OCI-LY7 (cell line): ENCODE results near the gene CCDC9B. TPM values are rescaled to one million over a fixed set of nuclear protein-coding genes. Genes with fewer than 3 reads are reported as not detected.

Source experiments
- BruUV-seq: library from RNA; stranded (reverse); fragments of 400-500 nt; replicated peaks from 2 replicates; lab custom pipeline; 2021; lab: Mats Ljungman, UMichigan
- CTCF ChIA-PET: fragments of 300-600 bp; sonication (Branson Sonifier 250); formaldehyde crosslinking; loops from one replicate; lab custom pipeline; 2022; ENCODE audit warnings: antibody characterized with exemption; ENCODE audit not compliant: unreplicated experiment; lab: Charles Lee
- POLR2A ChIA-PET: fragments of 300-600 bp; sonication (Branson Sonifier 250); formaldehyde crosslinking; loops from one replicate; lab custom pipeline; 2022; ENCODE audit warnings: antibody characterized with exemption; lab: Charles Lee
- DNase-seq: peaks from one replicate; pipeline ENCODE4 v3.0.0-alpha.2; 2015; ENCODE audit warnings: low spot score
- H2AFZ ChIP-seq: fragments of 200-600 bp; sonication (generic), shearing (Covaris generic); 2 replicates; pipeline ENCODE4 v1.6.1; 2014; ENCODE audit warnings: mild to moderate bottlenecking, antibody characterized with exemption, low read length, moderate library complexity
- H3K27ac ChIP-seq: fragments of 200-600 bp; sonication (generic); 2 replicates; pipeline ENCODE4 v1.5.1; 2014; ENCODE audit warnings: mixed run types, low read depth, mild to moderate bottlenecking, moderate library complexity, low read length, inconsistent platforms; ENCODE audit not compliant: poor library complexity, severe bottlenecking
- H3K36me3 ChIP-seq: fragments of 200-600 bp; sonication (generic); 2 replicates; pipeline ENCODE4 v1.6.1; 2014; ENCODE audit warnings: mild to moderate bottlenecking, antibody characterized with exemption, low read length, moderate library complexity, mixed read lengths; ENCODE audit not compliant: insufficient read depth
- H3K4me1 ChIP-seq: fragments of 200-600 bp; sonication (generic); 2 replicates; pipeline ENCODE4 v1.5.1; 2014; ENCODE audit warnings: mild to moderate bottlenecking, low read length; ENCODE audit not compliant: insufficient read depth, poor library complexity, severe bottlenecking
- H3K4me2 ChIP-seq: fragments of 200-600 bp; sonication (generic); 2 replicates; pipeline ENCODE4 v1.6.1; 2014; ENCODE audit warnings: mild to moderate bottlenecking, low read length
- H3K4me3 ChIP-seq: fragments of 200-600 bp; sonication (generic); 2 replicates; pipeline ENCODE4 v1.5.1; 2014; ENCODE audit warnings: mild to moderate bottlenecking, low read depth, low read length; ENCODE audit not compliant: poor library complexity, severe bottlenecking
- H3K79me2 ChIP-seq: fragments of 200-600 bp; sonication (generic); 2 replicates; pipeline ENCODE4 v1.6.1; 2016; ENCODE audit warnings: low read depth, mild to moderate bottlenecking, low read length, moderate library complexity, mixed read lengths; ENCODE audit not compliant: insufficient read depth
- H3K9me2 ChIP-seq: fragments of 200-600 bp; sonication (generic); 2 replicates; pipeline ENCODE4 v1.6.1; 2016; ENCODE audit warnings: mild to moderate bottlenecking, low read length, mixed read lengths; ENCODE audit not compliant: insufficient read depth
- H3K9me3 ChIP-seq: fragments of 200-600 bp; sonication (generic); 2 replicates; pipeline ENCODE4 v1.6.1; 2014; ENCODE audit warnings: mild to moderate bottlenecking, mixed run types, low read length, mixed read lengths
- H4K20me1 ChIP-seq: fragments of 200-600 bp; sonication (generic); 2 replicates; pipeline ENCODE4 v1.6.1; 2014; ENCODE audit warnings: mild to moderate bottlenecking, antibody characterized with exemption, low read length, moderate library complexity, mixed read lengths; ENCODE audit not compliant: insufficient read depth
- CTCF ChIP-seq: fragments of 200-600 bp; sonication (generic); conservative IDR thresholded peaks from 2 replicates; pipeline ENCODE4 v1.5.1; 2014; ENCODE audit warnings: mild to moderate bottlenecking, antibody characterized with exemption, low read length, moderate library complexity, mixed read lengths
- EZH2phosphoT487 ChIP-seq: fragments of 200-600 bp; sonication (generic); IDR thresholded peaks from 2 replicates; pipeline ENCODE4 v1.6.1; 2018; ENCODE audit warnings: low read depth, borderline replicate concordance, mild to moderate bottlenecking, mixed run types, antibody characterized with exemption, low read length, moderate library complexity, mixed read lengths
- intact Hi-C: fragments of 100-400 bp; cut with micrococcal nuclease; formaldehyde crosslinking; loops from one replicate; pipeline ENCODE4 v1.10.0; 2022; ENCODE audit not compliant: unreplicated experiment
- total RNA-seq, 2 experiments: library from RNA; depleted of rRNA in 1 of 2; stranded (reverse); fragments of >200 nt in 1 of 2; shearing (Covaris generic) in 1 of 2; gene quantifications; 2 replicates each; pipeline ENCODE4 v1.2.3, GENCODE V29; 2014 to 2022

The CCDC9B gene
- total RNA-seq, 2 experiments from 2014 or later = 1.4 TPM; not detected in 1

- no peaks in the 10 kb centered on the region for H3K79me2 ChIP-seq
- no peak overlapping the region for H3K4me3 ChIP-seq
- ChIA-PET CTCF (interaction anchor here (0.6 kb wide), 1 partner anchor 36 kb away, joined by 4 read pairs; no protein-coding TSS in a partner anchor), POLR2A (interaction anchor here (1.2 kb wide), 1 partner anchor 10 kb away, joined by 3 read pairs; no protein-coding TSS in a partner anchor)
- intact Hi-C loops = no loop called here
- H3K36me3 ChIP-seq = no peaks in the 10 kb centered on the region
- no peak for DNase-seq
- H3K9me3 ChIP-seq = no peaks in the 10 kb centered on the region
- peaks cover 7% of the 10 kb centered on the region for H3K4me1 ChIP-seq
- H4K20me1 ChIP-seq = no peaks in the 10 kb centered on the region
- TF ChIP-seq CTCF (no peak), EZH2phosphoT487 (no peak)
- H3K4me2 ChIP-seq = no peak overlapping the region
- BruUV-seq = no TSS peak
- H2AFZ ChIP-seq = no peak overlapping the region
- H3K9me2 ChIP-seq = no peaks in the 10 kb centered on the region
- no peak overlapping the region for H3K27ac ChIP-seq
Observed at GRCh38 chr15:40293006-40293405, 47.7 kb downstream of the CCDC9B start.

GRCh38 chr15:40292246-40292645, 48.5 kb downstream of the CCDC9B start:
- Histone ChIP-seq H4K20me1 (no peaks in the 10 kb centered on the region), H3K4me1 (peaks cover 7% of the 10 kb centered on the region)
- POLR2A ChIA-PET = interaction anchor here (1.2 kb wide), 1 partner anchor 11 kb away, joined by 3 read pairs; no protein-coding TSS in a partner anchor

DNA sequence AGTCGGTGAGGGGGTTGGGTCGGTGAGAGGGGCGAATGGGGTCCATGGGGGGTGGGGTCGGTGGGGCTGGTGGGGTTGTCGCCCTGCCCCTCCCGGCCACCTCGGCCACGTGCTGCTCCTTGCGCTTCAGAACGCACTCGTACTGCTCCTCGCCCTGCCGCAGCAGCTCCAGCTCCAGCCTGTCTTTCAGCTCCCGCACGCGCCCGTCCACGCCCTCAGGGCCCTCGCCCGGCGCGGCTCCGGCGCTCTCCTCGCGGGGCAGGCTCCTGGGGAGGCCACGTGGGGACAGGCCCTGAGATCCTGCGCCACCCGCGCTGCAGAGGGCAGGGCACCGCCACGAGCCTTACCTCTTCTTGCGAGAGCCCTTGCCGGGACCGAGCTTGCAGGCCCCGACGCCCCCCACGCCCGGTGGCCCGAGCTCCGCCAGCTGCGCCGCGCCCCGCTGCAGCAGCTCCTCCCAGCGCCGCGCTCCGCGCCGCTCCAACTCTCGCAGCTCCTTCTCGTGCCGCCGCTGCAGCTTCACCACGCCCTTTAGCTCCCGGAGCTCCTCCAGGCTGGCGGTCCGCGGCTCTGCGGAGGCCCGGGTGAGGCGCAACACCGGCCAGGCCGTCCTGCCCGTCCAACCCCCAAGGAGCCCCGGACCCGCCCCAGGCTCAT, 49.7 kb downstream of the CCDC9B start:
- Histone ChIP-seq H3K27ac (no peak overlapping the region), H3K4me2 (no peak overlapping the region), H3K9me2 (no peaks in the 10 kb centered on the region), H3K9me3 (no peaks in the 10 kb centered on the region), H4K20me1 (no peaks in the 10 kb centered on the region), H3K4me3 (no peak overlapping the region), H3K79me2 (no peaks in the 10 kb centered on the region), H3K4me1 (peaks cover 7% of the 10 kb centered on the region), H3K36me3 (no peaks in the 10 kb centered on the region), H2AFZ (no peak overlapping the region)
- no peak for DNase-seq
- no peak for TF ChIP-seq CTCF
- TF ChIP-seq EZH2phosphoT487 = no peak
- intact Hi-C loops = no loop called here
- ChIA-PET CTCF (no interaction called here), POLR2A (no interaction called here)
- no TSS peak for BruUV-seq

More at GRCh38 chr15:40292246-40292645, 48.5 kb downstream of the CCDC9B start:
- no peaks in the 10 kb centered on the region for H3K9me3 ChIP-seq
- no peak for DNase-seq
- H3K9me2 ChIP-seq = no peaks in the 10 kb centered on the region
- CTCF ChIA-PET = no interaction called here
- no TSS peak for BruUV-seq
- intact Hi-C loops = no loop called here
- H3K79me2 ChIP-seq = no peaks in the 10 kb centered on the region
- no peaks in the 10 kb centered on the region for H3K36me3 ChIP-seq
- H3K4me3 ChIP-seq = no peak overlapping the region
- H3K27ac ChIP-seq = no peak overlapping the region
- TF ChIP-seq EZH2phosphoT487 = no peak
- no peak overlapping the region for H2AFZ ChIP-seq
- H3K4me2 ChIP-seq = no peak overlapping the region
